ENCODE results near the gene INTS2. TPM values are rescaled to one million over a fixed set of nuclear protein-coding genes. Genes with fewer than 3 reads are reported as not detected.
"Not testable (repeated sequence)": the region's sequence is repeated elsewhere in the genome, so short reads cannot be mapped to it uniquely, and the experiment has no call there.

INTS2 gene
- 4.6 TPM for total RNA-seq

GRCh38 chr17:61927208-61928100, at the start of gene INTS2:
TSS of gene INTS2 (minus strand) at chr17:61927982. CDS start at chr17:61926644, 1,338 bp downstream.
- DNase-seq (ENCODE audit: low spot score) (peak; percentile 97), ATAC-seq (peak; percentile 95)

GRCh38 chr17:61974115-61974514, 46.3 kb upstream of the INTS2 start:
- DNase-seq (ENCODE audit: low spot score) (no peak), ATAC-seq (no peak)

GRCh38 chr17:61972311-61972710, 44.5 kb upstream of the INTS2 start:
- no peak for DNase-seq (ENCODE audit: low spot score)
- ATAC-seq, result no peak

- DNase-seq (ENCODE audit: low spot score) (no peak), ATAC-seq (no peak)
Observed at GRCh38 chr17:61970030-61970429, 42.2 kb upstream of the INTS2 start.

GRCh38 chr17:61968757-61969156, 41.0 kb upstream of the INTS2 start:
- DNase-seq (ENCODE audit: low spot score) (no peak), ATAC-seq (no peak)

- DNase-seq (ENCODE audit: low spot score) (no peak), ATAC-seq (no peak)
Observed at GRCh38 chr17:61967729-61968128, 39.9 kb upstream of the INTS2 start.

- no peak for DNase-seq (ENCODE audit: low spot score)
- ATAC-seq, result no peak
Observed at GRCh38 chr17:61966191-61966590, 38.4 kb upstream of the INTS2 start.

GRCh38 chr17:61955619-61956018, 27.8 kb upstream of the INTS2 start:
- ATAC-seq, result no peak
- no peak for DNase-seq (ENCODE audit: low spot score)

GRCh38 chr17:61947367-61948078, 19.7 kb upstream of the INTS2 start:
- DNase-seq (ENCODE audit: low spot score), result no peak
- no peak for ATAC-seq

- DNase-seq (ENCODE audit: low spot score), result peak; percentile 54
- ATAC-seq, result peak; percentile 95
Observed at GRCh38 chr17:61946359-61946758, 18.6 kb upstream of the INTS2 start.

- ATAC-seq (no peak), DNase-seq (ENCODE audit: low spot score) (no peak)
Observed at GRCh38 chr17:61943117-61943516, 15.3 kb upstream of the INTS2 start.

GRCh38 chr17:61942085-61942484, 14.3 kb upstream of the INTS2 start:
- DNase-seq (ENCODE audit: low spot score), result no peak
- ATAC-seq, result no peak

GRCh38 chr17:61928101-61928436, 287 bp upstream of the INTS2 start:
- DNase-seq (ENCODE audit: low spot score) (no peak), ATAC-seq (no peak)

- DNase-seq (ENCODE audit: low spot score), result no peak
- ATAC-seq, result no peak
Observed at GRCh38 chr17:61926826-61927207, 965 bp downstream of the INTS2 start.

GRCh38 chr17:61915162-61915561, 12.6 kb downstream of the INTS2 start:
- not testable (repeated sequence) for ATAC-seq; DNase-seq (ENCODE audit: low spot score)

- DNase-seq (ENCODE audit: low spot score) (no peak), ATAC-seq (no peak)
Observed at GRCh38 chr17:61908292-61909037, 19.3 kb downstream of the INTS2 start.

- DNase-seq (ENCODE audit: low spot score) (no peak), ATAC-seq (no peak)
Observed at GRCh38 chr17:61907361-61907760, 20.4 kb downstream of the INTS2 start.

GRCh38 chr17:61904094-61904710, 23.6 kb downstream of the INTS2 start:
- DNase-seq (ENCODE audit: low spot score) (no peak), ATAC-seq (no peak)

- ATAC-seq, result no peak
- no peak for DNase-seq (ENCODE audit: low spot score)
Observed at GRCh38 chr17:61903251-61903650, 24.5 kb downstream of the INTS2 start.

GRCh38 chr17:61897548-61898180, 30.1 kb downstream of the INTS2 start:
- no peak for ATAC-seq
- no peak for DNase-seq (ENCODE audit: low spot score)

- ATAC-seq (no peak), DNase-seq (ENCODE audit: low spot score) (no peak)
Observed at GRCh38 chr17:61895391-61895790, 32.4 kb downstream of the INTS2 start.
